BJ (cell line): ENCODE measurements around the gene SPEF1. TPM values are rescaled to one million over a fixed set of nuclear protein-coding genes. Genes with fewer than 3 reads are reported as not detected.

ENCODE experiments used
- CTCF ChIA-PET: fragments of 350-600 bp; formaldehyde crosslinking; extraction: SDS; loops from one replicate; lab custom pipeline; 2021; ENCODE audit warnings: antibody characterized with exemption, inconsistent platforms; lab: Yijun Ruan, JAX
- POLR2A ChIA-PET: fragments of 300-600 bp; sonication (Branson Sonifier 250); formaldehyde crosslinking; extraction: SDS; loops from one replicate; lab custom pipeline; 2021; ENCODE audit warnings: antibody characterized with exemption; lab: Charles Lee
- DNase-seq: peaks from one replicate; pipeline ENCODE4 v3.0.0-alpha.2; 2011; ENCODE audit warnings: low read depth
- H3K27me3 ChIP-seq: 2 replicates; pipeline ENCODE4 v1.6.0; 2011; ENCODE audit warnings: low read length; ENCODE audit not compliant: control insufficient read depth, insufficient read depth
- H3K36me3 ChIP-seq: 2 replicates; pipeline ENCODE4 v1.5.1; 2011; ENCODE audit warnings: low read length; ENCODE audit not compliant: control insufficient read depth, insufficient read depth
- H3K4me3 ChIP-seq: 2 replicates; pipeline ENCODE4 v1.5.1; 2011; ENCODE audit warnings: low read depth, mild to moderate bottlenecking, control low read depth, low read length
- CTCF ChIP-seq: IDR thresholded peaks from 2 replicates; pipeline ENCODE4 v1.5.1; 2011; ENCODE audit warnings: low read depth, mild to moderate bottlenecking, control low read depth, inconsistent platforms, low read length, moderate library complexity; ENCODE audit not compliant: insufficient read depth
- polyA plus RNA-seq: library from polyadenylated mRNA; depleted of rRNA; stranded (reverse); fragments of >200 nt; gene quantifications from 2 replicates; pipeline ENCODE4 v1.2.3, GENCODE V29; 2011

Gene SPEF1
- polyA plus RNA-seq, 1 experiment = 0.17 TPM

DNA sequence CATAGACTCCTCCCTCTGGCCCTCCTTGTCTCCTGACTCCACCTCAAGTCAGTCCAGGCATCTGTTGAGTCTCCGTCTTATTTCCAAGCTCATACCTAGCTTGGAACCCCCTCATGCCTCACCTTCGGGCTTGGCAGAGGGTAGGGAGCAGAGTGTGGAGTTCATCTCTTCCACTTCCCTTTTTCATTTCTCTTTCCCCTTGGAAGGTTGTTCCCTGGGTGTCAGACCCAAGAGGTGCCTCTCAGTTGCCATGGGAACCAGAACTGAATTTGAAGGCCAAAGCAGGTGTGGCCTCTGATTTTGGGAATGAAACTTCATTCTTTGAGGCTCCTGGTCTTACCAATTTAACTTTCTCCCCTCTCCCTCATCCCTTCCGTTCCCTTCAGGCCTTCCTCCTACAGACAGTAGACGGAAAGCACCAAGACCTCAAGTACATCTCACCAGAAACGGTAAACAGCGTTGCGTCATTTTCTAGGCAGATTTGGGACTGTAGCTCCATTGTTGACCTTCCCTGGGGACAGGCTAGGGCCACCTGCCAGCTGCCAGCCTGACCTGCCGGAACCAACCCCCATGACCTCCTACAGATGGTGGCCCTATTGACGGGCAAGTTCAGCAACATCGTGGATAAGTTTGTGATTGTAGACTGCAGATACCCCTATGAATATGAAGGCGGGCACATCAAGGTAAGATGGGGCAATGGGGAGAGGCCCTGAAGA, 21.4 kb upstream of the SPEF1 start:
- CTCF ChIA-PET = interaction anchor here (0.6 to 1.6 kb wide), 2 partner anchors 13 to 16 kb away, joined by 3 to 6 read pairs; partner anchors contain the start of gene CENPB

DNA sequence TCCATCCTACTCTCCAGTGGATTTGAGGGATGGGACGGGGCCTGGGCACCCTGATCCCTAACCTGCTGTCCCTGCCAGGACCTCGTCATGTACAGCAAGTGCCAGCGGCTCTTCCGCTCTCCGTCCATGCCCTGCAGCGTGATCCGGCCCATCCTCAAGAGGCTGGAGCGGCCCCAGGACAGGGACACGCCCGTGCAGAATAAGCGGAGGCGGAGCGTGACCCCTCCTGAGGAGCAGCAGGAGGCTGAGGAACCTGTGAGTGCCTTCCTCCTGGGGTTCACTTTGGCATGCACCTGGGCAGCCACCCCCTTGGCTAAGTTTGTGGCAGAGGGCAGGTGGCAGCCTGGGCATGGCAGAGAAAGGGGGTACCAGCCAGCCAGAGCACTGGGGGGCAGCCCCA, 20.6 kb upstream of the SPEF1 start:
- H3K4me3 ChIP-seq = no peak overlapping the region
- CTCF ChIA-PET = interaction anchor here (1.1 kb wide), 1 partner anchor 15 kb away, joined by 3 read pairs; the partner anchor contains the start of gene CENPB
- H3K36me3 ChIP-seq = peaks cover 47% of the 10 kb centered on the region
- no peak for DNase-seq
- no peak for TF ChIP-seq CTCF
- H3K27me3 ChIP-seq = no peaks in the 10 kb centered on the region
- POLR2A ChIA-PET = no interaction called here

More for the DNA sequence above, 21.4 kb upstream of the SPEF1 start:
- H3K4me3 ChIP-seq = no peak overlapping the region
- no peak for DNase-seq
- peaks cover 45% of the 10 kb centered on the region for H3K36me3 ChIP-seq
- H3K27me3 ChIP-seq = no peaks in the 10 kb centered on the region
- no peak for TF ChIP-seq CTCF
- POLR2A ChIA-PET = no interaction called here

GRCh38 chr20:3801299-3801698, 20.1 kb upstream of the SPEF1 start:
- H3K4me3 ChIP-seq = no peak overlapping the region
- DNase-seq = no peak
- no peaks in the 10 kb centered on the region for H3K27me3 ChIP-seq
- peaks cover 47% of the 10 kb centered on the region for H3K36me3 ChIP-seq
- CTCF ChIA-PET = interaction anchor here (1.1 to 2.7 kb wide), 2 partner anchors 15 to 18 kb away, joined by 3 to 12 read pairs; partner anchors contain the start of gene CENPB
- POLR2A ChIA-PET = interaction anchor here (0.5 kb wide), 1 partner anchor 8 kb away, joined by 3 read pairs; no protein-coding TSS in a partner anchor
- no peak for TF ChIP-seq CTCF

DNA sequence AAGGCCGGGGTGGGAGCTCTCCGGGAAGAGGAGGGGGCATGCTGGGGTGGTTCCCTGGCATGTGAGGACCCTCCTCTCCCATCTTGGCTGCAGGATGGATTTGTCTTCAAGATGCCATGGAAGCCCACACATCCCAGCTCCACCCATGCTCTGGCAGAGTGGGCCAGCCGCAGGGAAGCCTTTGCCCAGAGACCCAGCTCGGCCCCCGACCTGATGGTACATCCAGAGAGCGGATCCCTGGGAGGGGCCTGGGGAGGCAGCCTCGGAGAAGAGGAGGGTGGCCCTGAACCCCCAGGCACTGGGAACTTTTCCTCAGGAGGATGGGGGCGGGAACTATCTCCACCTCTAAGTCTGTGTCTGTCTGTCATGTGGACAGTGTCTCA, 19.6 kb upstream of the SPEF1 start:
- no peak for DNase-seq
- no peak for TF ChIP-seq CTCF
- ChIA-PET POLR2A (interaction anchor here (0.5 kb wide), 1 partner anchor 9 kb away, joined by 3 read pairs; no protein-coding TSS in a partner anchor), CTCF (interaction anchor here (2.7 kb wide), 1 partner anchor 18 kb away, joined by 12 read pairs; no protein-coding TSS in a partner anchor)
- H3K36me3 ChIP-seq = peaks cover 45% of the 10 kb centered on the region
- H3K27me3 ChIP-seq = no peaks in the 10 kb centered on the region
- no peak overlapping the region for H3K4me3 ChIP-seq

DNA sequence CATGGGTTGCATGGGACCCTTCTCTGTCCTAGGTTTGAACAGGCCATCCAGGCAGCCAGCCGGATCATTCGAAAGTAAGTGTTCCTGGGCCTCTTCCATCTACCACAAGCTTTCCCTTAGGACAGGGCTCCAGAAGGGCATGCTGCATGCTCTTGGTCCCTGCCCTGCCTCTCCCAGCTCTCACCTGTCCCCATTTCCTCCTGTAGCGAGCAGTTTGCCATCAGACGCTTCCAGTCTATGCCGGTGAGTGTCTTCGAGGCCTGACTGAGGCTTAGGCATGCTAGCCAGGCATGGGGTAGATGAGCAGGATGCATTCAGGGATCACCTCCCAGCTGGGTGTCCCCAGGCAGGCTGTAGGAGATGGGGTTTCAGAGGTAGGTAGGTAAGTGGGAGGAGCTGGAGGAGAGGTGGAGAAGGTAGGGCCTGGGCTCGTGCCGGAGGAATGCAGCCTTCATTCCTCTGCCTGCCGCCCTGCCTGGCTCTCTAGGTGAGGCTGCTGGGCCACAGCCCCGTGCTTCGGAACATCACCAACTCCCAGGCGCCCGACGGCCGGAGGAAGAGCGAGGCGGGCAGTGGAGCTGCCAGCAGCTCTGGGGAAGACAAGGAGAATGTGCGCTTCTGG, 19.1 kb upstream of the SPEF1 start:
- ChIA-PET POLR2A (no interaction called here), CTCF (interaction anchor here (2.7 kb wide), 1 partner anchor 18 kb away, joined by 12 read pairs; no protein-coding TSS in a partner anchor)
- Histone ChIP-seq H3K36me3 (peaks cover 45% of the 10 kb centered on the region), H3K4me3 (no peak overlapping the region), H3K27me3 (no peaks in the 10 kb centered on the region)
- TF ChIP-seq CTCF = no peak
- no peak for DNase-seq
